GM10266 (cell line): ENCODE data around the gene ZFY.
"Not testable (repeated sequence)": the region's sequence is repeated elsewhere in the genome, so short reads cannot be mapped to it uniquely, and the experiment has no call there.

Experiments used
- DNase-seq: peaks from one replicate; pipeline ENCODE4 v3.0.0; 2012; ENCODE audit errors: extremely low spot score
- TF ChIP-seq, protein P1 (sequence below): IDR thresholded peaks from 2 replicates; pipeline ENCODE4 v1.5.1; 2012; ENCODE audit warnings: mild to moderate bottlenecking, low read depth; ENCODE audit not compliant: control insufficient read depth, insufficient read depth; ENCODE audit errors: missing control alignments

Gene ZFY

DNA sequence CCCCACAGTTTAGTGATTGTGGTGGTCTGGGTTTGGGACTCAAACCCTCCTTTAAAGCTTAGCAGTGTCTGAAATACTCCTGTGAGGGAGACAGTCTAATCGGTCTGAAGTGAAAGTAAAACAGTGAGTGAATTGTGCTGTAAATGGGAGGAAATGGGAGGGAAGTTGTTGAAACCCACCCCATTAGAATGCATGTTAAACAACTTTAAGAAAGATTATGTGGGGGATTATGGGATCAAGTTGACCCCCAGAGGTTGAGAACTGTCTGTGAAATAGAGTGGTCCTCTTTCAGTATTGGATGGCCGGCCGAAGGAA, 68.3 kb downstream of the ZFY start:
- DNase-seq: peak; percentile 11
- TF ChIP-seq, protein P1, sequence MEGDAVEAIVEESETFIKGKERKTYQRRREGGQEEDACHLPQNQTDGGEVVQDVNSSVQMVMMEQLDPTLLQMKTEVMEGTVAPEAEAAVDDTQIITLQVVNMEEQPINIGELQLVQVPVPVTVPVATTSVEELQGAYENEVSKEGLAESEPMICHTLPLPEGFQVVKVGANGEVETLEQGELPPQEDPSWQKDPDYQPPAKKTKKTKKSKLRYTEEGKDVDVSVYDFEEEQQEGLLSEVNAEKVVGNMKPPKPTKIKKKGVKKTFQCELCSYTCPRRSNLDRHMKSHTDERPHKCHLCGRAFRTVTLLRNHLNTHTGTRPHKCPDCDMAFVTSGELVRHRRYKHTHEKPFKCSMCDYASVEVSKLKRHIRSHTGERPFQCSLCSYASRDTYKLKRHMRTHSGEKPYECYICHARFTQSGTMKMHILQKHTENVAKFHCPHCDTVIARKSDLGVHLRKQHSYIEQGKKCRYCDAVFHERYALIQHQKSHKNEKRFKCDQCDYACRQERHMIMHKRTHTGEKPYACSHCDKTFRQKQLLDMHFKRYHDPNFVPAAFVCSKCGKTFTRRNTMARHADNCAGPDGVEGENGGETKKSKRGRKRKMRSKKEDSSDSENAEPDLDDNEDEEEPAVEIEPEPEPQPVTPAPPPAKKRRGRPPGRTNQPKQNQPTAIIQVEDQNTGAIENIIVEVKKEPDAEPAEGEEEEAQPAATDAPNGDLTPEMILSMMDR: no peak

DNA sequence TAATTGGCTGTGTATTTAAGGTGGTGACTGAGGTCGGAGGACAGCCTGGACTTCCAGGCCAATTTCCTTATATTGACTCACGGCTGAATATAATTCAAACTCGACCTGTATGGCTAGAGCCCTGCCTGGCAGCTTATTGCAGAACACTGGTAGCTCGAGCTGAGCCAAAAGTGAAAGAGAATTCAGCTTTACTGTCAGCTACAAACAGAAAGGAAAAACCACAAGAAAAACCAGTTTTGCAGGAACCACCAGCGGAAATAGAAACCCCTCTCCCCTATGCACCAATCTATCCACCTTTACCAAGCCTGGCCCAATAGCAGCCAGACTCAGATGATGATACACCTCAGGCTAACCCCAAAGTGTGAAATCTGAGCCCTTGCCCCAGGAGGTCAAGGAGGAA, 68.7 kb downstream of the ZFY start:
- peak; percentile 19 for DNase-seq
- TF ChIP-seq, protein P1: no peak

DNA sequence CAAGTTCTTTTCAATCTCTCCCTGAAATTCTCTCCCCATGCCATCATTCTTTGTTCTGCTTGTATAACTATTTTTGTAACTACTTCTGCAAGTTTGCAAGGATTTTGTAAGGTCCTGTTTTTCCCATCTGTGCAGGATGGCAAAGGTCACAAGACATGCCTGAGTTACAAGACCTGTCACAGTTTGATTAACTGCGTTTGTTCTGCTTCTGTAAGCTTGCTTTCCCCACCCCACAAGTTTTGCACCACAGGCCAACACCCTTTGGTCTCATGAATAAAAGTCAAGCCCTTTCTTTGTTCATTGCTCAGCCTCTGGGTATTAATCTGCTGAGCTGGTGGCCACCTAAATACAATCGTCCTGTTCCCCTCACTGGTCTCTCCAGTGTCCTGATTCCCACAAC, 70.8 kb downstream of the ZFY start:
- not testable (repeated sequence) for DNase-seq

DNA sequence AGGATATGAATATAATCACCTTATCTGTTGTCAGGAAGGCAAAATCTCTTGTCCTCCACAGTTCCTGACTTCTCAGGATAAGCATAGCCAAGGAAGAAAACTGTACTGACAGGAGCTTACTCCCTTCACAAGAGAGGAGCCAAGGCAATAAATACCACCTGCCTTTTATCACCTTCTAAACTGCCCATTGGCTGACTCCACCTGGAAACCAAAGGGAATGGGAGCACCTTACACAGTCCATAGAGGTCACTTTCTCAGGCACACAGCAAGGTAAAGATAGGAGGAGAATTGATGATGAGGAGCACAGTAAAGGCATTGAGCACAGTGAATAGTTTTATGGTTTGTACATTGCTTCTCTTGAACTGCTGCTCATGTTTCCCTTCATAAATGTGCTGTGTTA, 72.8 kb downstream of the ZFY start:
- DNase-seq: no peak
- TF ChIP-seq, protein P1: no peak

DNA sequence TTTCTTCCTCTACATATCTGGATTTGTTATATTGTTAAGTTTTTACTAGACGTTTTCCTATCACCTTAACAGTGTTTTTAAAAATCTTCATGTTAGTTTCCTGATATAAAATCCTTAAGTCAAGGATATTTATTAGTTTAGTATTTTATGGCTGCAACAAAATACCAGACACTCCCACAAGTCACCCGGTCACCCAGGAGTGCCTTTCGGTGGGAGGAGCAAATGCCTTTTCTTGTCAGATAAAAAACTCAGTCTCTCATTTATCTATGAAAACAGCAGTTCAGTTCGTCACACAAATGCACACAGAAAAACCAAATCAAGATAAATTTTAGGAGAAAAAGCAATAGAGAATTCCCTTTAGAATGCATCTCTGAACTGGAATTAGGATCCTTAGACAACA, 77.0 kb downstream of the ZFY start:
- TF ChIP-seq, protein P1: no peak
- no peak for DNase-seq

DNA sequence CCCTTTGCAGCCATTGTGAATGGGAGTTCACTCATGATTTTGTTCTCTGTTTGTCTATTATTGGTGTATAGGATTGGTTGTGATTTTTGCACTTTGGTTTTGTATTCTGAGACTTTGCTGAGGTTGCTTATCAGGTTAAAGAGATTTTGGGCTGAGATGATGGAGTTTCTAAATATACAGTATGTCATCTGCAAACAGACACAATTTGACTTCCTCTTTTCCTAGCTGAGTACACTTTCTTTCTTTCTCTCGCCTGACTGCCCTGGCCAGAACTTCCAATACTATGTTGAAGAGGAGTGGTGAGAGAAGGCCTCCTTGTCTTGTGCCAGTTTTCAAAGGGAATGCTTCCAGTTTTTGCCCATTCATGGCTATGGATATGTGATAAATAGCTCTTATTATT, 81.4 kb downstream of the ZFY start:
- DNase-seq: no peak
- TF ChIP-seq, protein P1: no peak

DNA sequence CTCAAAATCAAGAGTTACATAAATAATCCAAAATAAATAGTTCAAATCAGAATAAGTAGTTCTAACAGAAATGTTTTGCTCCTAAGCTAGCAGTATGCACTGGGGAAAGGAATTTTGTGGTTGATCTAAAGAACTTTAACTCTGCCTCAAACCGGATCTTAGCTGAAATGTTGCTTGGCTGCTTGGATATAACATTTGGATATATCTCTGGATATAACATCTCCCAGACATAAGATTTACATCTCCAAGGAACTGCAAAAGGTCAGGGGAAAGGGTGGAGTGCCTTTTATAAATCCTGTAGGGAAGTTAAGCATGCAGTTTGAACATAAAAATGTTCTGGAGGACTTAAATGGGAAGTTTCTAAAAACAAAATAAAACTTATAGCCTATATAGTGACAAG, 83.4 kb downstream of the ZFY start:
- TF ChIP-seq, protein P1: no peak

DNA sequence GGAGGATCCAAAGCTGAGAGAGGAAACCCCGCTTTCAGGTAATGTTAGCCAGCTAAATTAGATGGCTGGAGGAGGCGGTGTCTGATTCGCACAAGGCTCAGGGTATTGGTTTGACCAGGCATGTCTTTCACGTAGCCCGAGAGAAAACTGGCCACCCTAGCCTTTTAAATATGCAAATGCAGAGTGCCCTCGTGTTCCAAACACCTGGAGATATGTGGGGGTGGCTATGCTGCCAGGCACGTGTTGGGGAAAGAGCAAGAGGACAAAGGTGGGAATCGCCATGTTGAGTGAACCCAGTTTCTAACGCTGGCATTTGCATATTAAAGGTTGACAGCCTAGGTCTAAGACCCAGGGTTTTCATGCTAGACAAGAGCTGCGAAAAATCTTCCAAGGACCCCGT, 84.4 kb downstream of the ZFY start:
- no peak for DNase-seq
- TF ChIP-seq, protein P1: no peak

More for the DNA sequence above, 83.4 kb downstream of the ZFY start:
- DNase-seq: no peak
